Glomerular visceral epithelial cell (primary cell): Measurements from ENCODE around the gene TMEM44.
"Not testable (repeated sequence)": the region's sequence is repeated elsewhere in the genome, so short reads cannot be mapped to it uniquely, and the experiment has no call there.

Experiments
- DNase-seq: peaks from one replicate; pipeline ENCODE4 v3.0.0-alpha.2; 2016; ENCODE audit errors: extremely low spot score

TMEM44 gene

GRCh38 chr3:194642769-194643168 lies 9.6 kb upstream of the TMEM44 start:
- no peak for DNase-seq

- DNase-seq = peak; percentile 41
Measured at GRCh38 chr3:194640829-194641228, 7.6 kb upstream of the TMEM44 start.

GRCh38 chr3:194638991-194639605 lies 5.9 kb upstream of the TMEM44 start:
- DNase-seq = no peak

- DNase-seq = no peak
Measured at GRCh38 chr3:194637541-194638400, 4.6 kb upstream of the TMEM44 start.

- DNase-seq = no peak
Measured at GRCh38 chr3:194637066-194637465, 3.8 kb upstream of the TMEM44 start.

- DNase-seq = peak; percentile 46
Measured at GRCh38 chr3:194632809-194633348, 340 bp downstream of the TMEM44 start.

- DNase-seq = no peak
Measured at GRCh38 chr3:194632226-194632808, 902 bp downstream of the TMEM44 start.

- DNase-seq = no peak
Measured at GRCh38 chr3:194631696-194632095, 1.5 kb downstream of the TMEM44 start.

- not testable (repeated sequence) for DNase-seq
Measured at GRCh38 chr3:194630681-194631080, 2.5 kb downstream of the TMEM44 start.

GRCh38 chr3:194624956-194625355 lies 8.3 kb downstream of the TMEM44 start:
- DNase-seq = no peak

- no peak for DNase-seq
Measured at GRCh38 chr3:194623449-194624290, 9.5 kb downstream of the TMEM44 start.

GRCh38 chr3:194622621-194623340 lies 10.4 kb downstream of the TMEM44 start:
- DNase-seq = no peak

- no peak for DNase-seq
Measured at GRCh38 chr3:194621947-194622346, 11.3 kb downstream of the TMEM44 start.

GRCh38 chr3:194620196-194620595 lies 13.0 kb downstream of the TMEM44 start:
- DNase-seq = no peak

GRCh38 chr3:194619741-194620140 lies 13.5 kb downstream of the TMEM44 start:
- DNase-seq = no peak

- no peak for DNase-seq
Measured at GRCh38 chr3:194618858-194619608, 14.2 kb downstream of the TMEM44 start.

GRCh38 chr3:194617827-194618226 lies 15.4 kb downstream of the TMEM44 start:
- peak; percentile 28 for DNase-seq

- DNase-seq = no peak
Measured at GRCh38 chr3:194617143-194617671, 16.0 kb downstream of the TMEM44 start.

GRCh38 chr3:194615226-194615625 lies 18.0 kb downstream of the TMEM44 start:
- no peak for DNase-seq

- no peak for DNase-seq
Measured at GRCh38 chr3:194612221-194612620, 21.0 kb downstream of the TMEM44 start.
